Measurements from ENCODE around the gene LBX2. TPM values are rescaled to one million over a fixed set of nuclear protein-coding genes. Genes with fewer than 3 reads are reported as not detected.
A peak's percentile ranks its signal among the peaks of the same experiment; 100 is the strongest.

Gene LBX2
- total RNA-seq, 1 experiment from 2014 or later = 10.1 TPM

GRCh38 chr2:74537140-74537539 is 37.7 kb upstream of the LBX2 start (continued):
- no peak for TF ChIP-seq ZBTB33 (IDR thresholded peaks at IDR 0.05; ENCODE audit: extremely low read depth, insufficient replicate concordance, low read length)

DNA sequence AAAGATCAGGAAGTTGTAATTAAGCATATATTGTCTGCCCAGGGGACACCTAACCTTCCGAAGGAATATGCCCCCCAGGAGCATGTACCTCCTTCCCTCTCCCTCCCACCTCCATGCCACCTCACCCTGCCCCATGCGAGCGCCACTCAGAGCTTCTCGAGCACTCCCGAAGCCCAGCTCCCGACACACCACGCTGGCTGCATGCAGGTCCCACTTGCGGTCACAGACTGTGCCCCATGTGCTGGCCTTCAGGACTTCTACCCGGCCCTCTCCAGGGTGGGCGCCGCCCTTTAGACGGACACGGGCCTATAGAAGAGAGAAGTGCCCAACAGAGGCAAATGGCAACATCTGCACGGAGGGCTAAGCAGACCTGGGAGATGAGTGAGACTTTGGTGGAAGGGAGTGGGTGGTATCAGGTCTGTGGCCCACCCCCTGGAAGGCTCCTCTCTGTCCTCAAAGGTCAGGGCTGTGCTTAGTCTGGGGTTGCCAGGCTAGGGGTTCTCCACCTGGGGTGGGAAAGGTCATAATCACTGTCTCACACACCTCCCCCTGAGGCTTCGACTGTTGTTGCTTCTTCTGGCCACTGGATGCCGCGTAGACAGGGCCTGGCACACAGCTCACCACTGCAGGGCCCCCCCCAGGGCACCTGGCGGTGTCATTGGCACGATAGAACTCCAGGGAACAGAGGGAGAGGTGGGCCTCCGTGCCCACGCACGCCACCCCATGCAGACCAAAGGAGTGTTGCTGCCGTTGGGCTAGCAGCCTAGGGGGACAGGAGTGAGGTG is 37.0 kb upstream of the LBX2 start:
- Histone ChIP-seq H3K27ac (ENCODE audit: low read depth, low read length) (no peak overlapping the region), H3K36me3 (ENCODE audit: control insufficient read depth in 1 of 2, insufficient read depth in 2 of 2, low read length in 2 of 2) (no peaks in the 10 kb centered on the region; a peak in 1 of 4 replicates), H3K79me2 (ENCODE audit: insufficient read depth, low read length) (no peaks in the 10 kb centered on the region), H3K9me3 (ENCODE audit: control insufficient read depth in 1 of 2, insufficient read depth in 1 of 2, low read depth in 1 of 2, low read length in 2 of 2) (no peaks in the 10 kb centered on the region), H3K4me3 (replicated peaks in 1 of 2; ENCODE audit: low read depth in 1 of 2, low read length in 2 of 2) (no peak overlapping the region), H2AFZ (ENCODE audit: low read depth, low read length, poor library complexity, severe bottlenecking) (no peak overlapping the region), H3K4me1 (ENCODE audit: control insufficient read depth in 1 of 2, insufficient read depth in 2 of 2, low read length in 2 of 2) (peaks cover 0 to 2% of the 10 kb centered on the region in 2 experiments; a peak in 1 of 4 replicates), H3K27me3 (ENCODE audit: insufficient read depth, low read length) (no peaks in the 10 kb centered on the region), H4K20me1 (ENCODE audit: insufficient read depth) (no peaks in the 10 kb centered on the region), H3K9ac (ENCODE audit: low read length) (no peak overlapping the region), H3K9me2 (ENCODE audit: insufficient read depth) (no peaks in the 10 kb centered on the region), H3K4me2 (ENCODE audit: low read length) (no peak overlapping the region)
- ATAC-seq = peak; percentile 43; the same call in 1 of the 2 replicates
- TF ChIP-seq ELF1 (IDR thresholded peaks at IDR 0.05; ENCODE audit: borderline replicate concordance, low read depth) (no peak), MAX (IDR thresholded peaks at IDR 0.05) (no peak), RAD21 (IDR thresholded peaks at IDR 0.05; ENCODE audit: low read depth) (no peak), POLR2A (IDR thresholded peaks at IDR 0.05; ENCODE audit: borderline replicate concordance, extremely low read depth, insufficient read depth, insufficient read length) (no peak), EGR1 (IDR thresholded peaks at IDR 0.05; ENCODE audit: low read depth) (no peak), JUND (IDR thresholded peaks at IDR 0.05) (no peak), CBX3 (IDR thresholded peaks at IDR 0.05; ENCODE audit: low read depth) (no peak)
- TF ChIP-seq, protein P1, sequence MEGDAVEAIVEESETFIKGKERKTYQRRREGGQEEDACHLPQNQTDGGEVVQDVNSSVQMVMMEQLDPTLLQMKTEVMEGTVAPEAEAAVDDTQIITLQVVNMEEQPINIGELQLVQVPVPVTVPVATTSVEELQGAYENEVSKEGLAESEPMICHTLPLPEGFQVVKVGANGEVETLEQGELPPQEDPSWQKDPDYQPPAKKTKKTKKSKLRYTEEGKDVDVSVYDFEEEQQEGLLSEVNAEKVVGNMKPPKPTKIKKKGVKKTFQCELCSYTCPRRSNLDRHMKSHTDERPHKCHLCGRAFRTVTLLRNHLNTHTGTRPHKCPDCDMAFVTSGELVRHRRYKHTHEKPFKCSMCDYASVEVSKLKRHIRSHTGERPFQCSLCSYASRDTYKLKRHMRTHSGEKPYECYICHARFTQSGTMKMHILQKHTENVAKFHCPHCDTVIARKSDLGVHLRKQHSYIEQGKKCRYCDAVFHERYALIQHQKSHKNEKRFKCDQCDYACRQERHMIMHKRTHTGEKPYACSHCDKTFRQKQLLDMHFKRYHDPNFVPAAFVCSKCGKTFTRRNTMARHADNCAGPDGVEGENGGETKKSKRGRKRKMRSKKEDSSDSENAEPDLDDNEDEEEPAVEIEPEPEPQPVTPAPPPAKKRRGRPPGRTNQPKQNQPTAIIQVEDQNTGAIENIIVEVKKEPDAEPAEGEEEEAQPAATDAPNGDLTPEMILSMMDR (IDR thresholded peaks at IDR 0.05 in 2 of 3, conservative IDR thresholded peaks at IDR 0.05 in 1 of 3; ENCODE audit: borderline replicate concordance in 1 of 3, insufficient read depth in 1 of 3, low read depth in 2 of 3, low read length in 2 of 3) = no peak
- TF ChIP-seq, protein P2, sequence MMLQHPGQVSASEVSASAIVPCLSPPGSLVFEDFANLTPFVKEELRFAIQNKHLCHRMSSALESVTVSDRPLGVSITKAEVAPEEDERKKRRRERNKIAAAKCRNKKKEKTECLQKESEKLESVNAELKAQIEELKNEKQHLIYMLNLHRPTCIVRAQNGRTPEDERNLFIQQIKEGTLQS (IDR thresholded peaks at IDR 0.05) = no peak
- TF ChIP-seq, protein P3, sequence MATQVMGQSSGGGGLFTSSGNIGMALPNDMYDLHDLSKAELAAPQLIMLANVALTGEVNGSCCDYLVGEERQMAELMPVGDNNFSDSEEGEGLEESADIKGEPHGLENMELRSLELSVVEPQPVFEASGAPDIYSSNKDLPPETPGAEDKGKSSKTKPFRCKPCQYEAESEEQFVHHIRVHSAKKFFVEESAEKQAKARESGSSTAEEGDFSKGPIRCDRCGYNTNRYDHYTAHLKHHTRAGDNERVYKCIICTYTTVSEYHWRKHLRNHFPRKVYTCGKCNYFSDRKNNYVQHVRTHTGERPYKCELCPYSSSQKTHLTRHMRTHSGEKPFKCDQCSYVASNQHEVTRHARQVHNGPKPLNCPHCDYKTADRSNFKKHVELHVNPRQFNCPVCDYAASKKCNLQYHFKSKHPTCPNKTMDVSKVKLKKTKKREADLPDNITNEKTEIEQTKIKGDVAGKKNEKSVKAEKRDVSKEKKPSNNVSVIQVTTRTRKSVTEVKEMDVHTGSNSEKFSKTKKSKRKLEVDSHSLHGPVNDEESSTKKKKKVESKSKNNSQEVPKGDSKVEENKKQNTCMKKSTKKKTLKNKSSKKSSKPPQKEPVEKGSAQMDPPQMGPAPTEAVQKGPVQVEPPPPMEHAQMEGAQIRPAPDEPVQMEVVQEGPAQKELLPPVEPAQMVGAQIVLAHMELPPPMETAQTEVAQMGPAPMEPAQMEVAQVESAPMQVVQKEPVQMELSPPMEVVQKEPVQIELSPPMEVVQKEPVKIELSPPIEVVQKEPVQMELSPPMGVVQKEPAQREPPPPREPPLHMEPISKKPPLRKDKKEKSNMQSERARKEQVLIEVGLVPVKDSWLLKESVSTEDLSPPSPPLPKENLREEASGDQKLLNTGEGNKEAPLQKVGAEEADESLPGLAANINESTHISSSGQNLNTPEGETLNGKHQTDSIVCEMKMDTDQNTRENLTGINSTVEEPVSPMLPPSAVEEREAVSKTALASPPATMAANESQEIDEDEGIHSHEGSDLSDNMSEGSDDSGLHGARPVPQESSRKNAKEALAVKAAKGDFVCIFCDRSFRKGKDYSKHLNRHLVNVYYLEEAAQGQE (IDR thresholded peaks at IDR 0.05; ENCODE audit: low read depth) = no peak
- ChIA-PET CTCF (no interaction called here), RAD21 (ENCODE audit: low non-redundant PET in 1 of 2, low total read pairs in 2 of 2, uncharacterized antibody in 2 of 2, unreplicated experiment in 2 of 2) (no interaction called here), POLR2A (no interaction called here)
- no TSS peak for BruUV-seq (replicated peaks)
- DNase-seq (ENCODE audit: low read depth, low spot score) = no peak
- intact Hi-C loops (cut with micrococcal nuclease) = no loop called here
